HG02588 (cell line): Measurements from ENCODE around the gene GSE1.

Experiments
- ATAC-seq: cut with Tn5 transposase; IDR thresholded peaks from one replicate; pipeline ENCODE4 v1.9.1; 2021; ENCODE audit warnings: mild to moderate bottlenecking, moderate library complexity; ENCODE audit not compliant: unreplicated experiment

The GSE1 gene

DNA sequence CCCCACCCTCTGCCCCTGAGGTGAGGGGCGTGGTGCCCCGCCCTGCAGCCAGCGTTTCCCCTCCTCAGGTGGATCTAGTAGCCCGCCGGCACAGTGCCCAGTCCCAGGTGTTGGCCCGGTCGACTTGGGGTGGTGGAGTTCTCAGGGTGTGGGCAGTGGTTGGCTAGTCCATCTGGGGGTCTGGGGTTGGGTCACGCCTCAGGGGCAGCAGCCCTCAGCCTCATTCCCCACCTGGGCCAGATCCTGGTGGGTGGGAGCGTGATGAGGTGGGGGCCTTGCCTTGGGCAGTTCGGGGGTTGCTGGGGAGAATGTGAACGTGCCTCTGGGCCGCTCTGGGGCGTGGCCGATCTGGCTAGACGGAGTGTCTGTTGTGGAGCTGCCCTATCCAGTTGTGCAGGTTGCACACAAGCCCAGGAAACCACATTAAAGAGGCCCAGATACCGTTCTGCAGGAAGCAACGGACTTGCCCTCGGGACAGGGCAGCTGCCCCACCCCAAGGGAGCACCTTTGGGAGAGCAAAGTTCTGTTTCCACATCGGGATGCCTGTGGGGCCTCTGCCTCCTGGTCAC, 32.0 kb downstream of the GSE1 start:
- ATAC-seq = no peak

DNA sequence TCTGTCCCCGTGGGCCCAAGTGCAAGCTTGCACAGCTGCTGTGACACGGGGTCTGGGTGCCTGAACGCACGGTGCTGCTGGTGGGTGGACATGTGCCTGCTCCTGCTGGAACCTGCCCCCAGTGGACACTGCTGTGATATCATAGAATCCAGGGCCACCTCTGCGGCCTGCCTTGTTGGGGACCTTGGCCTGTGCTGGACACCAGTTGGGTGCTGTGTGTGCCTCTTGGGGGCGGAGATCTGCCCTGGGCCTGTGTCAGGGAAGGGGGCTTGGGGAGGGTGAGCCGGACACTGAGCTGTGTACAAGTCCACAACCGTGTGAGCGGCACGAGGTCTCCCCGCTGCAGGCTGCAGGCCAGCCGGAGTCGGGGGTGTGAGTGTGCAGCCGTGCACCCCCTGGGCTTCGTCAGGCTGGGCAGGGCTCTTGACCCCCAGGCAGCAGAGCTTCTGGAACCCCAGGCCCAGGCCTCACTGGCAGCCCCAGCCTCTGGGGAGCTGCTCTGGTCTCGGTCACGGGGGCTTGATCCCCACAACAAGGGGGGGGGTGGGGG, 33.3 kb downstream of the GSE1 start:
- no peak for ATAC-seq

DNA sequence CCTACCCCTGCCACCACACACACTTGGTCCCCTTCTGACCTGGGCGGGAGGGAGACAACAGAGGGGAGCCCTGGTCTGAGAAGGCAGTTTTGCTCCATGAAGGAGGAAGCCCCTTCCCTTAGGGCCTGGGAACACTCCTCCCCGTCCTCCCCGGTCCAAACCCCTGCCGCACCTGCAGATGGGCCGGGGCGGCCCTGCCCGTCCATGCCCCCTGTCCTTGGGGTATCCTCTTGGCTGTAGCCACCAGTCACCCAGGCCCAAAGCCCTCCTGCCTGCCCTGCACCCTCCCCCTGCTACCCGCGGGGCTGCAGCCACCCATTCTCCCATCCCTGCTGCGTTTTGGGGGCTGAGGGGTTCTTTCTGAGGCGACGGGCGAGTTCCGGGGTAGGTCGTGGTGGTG, 33.9 kb downstream of the GSE1 start:
- no peak for ATAC-seq

DNA sequence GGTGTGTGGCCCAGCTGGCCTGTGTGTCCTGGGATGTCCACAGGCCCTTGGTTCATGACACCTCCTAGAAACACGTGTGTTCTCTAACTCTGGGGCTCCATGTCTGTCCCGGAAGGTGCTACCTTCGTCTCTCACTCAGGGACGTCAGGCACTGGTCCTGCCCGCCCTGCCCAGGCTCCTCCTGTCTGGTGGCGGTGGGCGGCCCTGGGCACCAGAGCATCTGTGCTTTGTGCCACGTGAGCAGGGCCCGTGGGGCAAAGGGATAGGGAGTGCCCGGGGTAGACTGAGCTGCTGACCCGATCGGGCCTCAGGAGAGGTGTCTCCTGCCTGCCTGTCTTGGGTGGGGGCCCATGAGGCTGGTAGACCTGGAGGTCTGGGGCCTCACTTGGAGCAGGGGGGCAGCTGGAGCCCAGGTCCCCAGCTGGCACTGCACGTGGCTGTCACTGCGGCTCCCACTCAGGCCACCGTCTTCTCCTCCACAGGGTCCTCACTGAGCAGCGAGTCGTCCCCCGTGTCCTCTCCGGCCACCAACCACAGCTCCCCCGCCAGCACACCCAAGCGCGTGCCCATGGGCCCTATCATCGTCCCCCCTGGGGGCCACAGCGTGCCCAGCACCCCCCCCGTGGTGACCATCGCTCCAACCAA, 35.1 kb downstream of the GSE1 start:
- no peak for ATAC-seq

DNA sequence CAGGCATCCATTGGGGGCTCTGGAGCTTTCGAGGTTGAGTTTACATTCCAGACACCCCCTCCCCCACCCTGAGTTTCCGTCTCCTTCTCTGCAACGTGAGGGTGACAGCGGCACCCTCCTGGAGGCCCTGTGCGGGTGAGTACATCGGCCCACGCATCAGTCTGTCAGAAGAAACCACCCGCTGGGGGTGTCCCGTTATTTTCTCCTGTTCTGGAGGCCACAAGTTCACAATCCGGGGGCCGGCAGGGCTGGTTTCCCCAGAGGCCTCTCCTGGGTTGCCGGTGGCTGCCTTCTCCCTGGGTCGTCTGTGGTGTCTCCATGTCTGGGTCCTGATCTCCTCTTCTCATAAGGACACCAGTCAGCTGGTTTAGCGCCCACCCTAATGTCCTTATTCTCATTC, 35.7 kb downstream of the GSE1 start:
- no peak for ATAC-seq

DNA sequence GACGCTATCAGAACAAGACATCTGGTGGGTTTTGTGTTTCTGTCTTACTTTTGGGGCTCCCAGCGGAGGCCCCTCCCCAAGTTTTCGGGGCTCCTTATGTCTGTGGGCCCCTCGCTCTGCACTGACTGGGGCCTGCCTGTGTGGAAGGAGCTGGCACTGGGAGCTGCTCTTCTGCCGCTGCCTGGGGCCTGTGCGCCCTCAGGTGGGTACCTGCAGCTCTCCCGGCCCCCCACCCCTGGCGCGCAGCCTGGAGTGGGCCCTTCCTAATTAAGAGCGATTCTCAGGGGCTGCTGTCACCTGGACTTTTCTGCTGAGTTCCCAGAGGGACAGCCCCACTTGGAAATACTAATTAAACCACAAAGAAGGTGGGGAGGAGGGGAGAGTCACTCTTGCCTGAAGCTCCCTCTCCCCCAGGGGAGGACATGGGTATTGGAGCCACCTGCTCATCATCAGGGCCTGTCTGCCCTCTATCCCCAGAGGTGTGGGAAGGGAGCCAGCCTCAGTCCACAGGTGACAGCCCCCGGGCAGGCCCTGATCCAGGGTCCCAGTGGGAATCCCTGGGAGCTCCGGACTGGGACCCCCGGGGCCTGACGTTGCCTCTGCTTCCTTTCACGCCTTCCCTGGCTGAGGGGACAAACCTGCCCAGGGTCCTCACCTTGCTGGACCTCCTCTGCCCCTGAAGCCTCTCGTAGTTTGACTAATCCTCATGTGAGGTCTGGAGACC, 36.5 kb downstream of the GSE1 start:
- no peak for ATAC-seq

DNA sequence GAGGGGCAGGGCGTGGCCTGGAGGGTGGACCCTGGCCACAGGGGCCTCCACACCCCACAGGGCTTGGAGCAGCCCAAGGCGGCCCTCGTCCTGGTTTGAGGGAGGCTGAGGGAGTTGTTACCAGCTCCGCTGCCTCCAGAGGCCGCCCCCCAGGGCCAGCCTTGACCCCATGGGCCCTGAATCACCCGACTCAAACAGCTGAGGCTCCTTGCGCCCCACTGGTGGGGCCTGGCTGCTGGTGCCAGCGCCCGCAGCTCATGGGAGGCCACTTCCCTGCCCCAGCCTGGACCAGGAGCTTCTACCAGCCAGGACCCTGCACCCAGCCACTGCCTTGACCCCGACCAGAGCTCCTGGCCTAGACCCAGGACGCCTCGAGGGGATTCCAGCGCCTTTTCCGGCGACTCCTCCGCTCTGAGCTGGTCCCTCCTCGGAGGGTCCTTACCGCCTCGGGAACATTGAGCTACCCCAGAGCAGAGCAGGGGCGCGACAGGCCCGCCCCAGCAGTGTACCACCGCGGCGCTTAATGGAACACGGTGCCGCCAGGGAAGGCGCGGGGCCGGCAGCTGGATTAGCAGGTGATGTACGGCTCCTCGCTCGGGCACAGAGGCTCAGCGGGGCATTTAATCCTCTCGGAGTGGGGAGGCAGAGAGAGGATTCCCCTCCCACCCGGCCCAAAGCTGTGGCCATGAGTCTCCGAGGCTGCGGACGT, 37.2 kb downstream of the GSE1 start:
- ATAC-seq = no peak

DNA sequence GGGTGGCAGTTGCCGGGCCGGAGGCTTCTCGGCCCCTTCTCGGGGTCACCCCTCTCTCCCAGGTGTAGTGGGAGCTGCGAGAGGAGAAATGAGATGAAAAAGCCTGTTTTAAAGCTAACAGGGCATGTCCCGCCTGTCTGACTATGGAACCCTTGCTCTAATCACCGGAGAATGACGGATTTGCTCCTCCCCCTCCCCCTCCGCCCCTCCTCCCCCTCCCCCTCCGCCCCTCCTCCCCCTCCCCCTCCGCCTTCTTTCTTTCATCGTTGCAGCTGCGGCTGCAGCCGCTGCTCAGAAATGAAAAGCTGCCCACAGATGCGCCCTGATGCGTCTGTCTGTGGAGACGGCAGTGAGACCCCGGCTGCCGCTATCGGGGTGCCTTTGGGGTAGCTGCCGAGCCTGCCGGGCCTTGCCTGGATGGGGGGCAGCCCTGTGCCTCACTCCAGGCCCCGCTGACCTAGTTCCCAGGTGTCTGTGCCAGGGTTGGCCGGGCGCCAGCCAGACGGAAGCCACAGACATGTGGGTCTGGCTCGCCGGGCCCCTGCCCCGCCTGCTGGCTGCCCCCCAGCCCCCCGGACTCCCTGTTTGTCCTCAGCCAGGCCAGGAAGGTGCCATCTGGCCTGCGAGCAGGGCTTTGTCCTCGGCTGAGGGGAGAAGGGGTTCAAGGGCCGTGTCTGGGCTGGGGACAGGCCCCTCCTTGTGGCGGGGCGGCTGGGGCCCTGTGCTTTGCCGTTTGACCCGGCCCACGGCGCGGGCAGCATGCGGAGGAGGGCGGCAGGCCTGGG, 37.9 kb downstream of the GSE1 start:
- ATAC-seq = no peak

DNA sequence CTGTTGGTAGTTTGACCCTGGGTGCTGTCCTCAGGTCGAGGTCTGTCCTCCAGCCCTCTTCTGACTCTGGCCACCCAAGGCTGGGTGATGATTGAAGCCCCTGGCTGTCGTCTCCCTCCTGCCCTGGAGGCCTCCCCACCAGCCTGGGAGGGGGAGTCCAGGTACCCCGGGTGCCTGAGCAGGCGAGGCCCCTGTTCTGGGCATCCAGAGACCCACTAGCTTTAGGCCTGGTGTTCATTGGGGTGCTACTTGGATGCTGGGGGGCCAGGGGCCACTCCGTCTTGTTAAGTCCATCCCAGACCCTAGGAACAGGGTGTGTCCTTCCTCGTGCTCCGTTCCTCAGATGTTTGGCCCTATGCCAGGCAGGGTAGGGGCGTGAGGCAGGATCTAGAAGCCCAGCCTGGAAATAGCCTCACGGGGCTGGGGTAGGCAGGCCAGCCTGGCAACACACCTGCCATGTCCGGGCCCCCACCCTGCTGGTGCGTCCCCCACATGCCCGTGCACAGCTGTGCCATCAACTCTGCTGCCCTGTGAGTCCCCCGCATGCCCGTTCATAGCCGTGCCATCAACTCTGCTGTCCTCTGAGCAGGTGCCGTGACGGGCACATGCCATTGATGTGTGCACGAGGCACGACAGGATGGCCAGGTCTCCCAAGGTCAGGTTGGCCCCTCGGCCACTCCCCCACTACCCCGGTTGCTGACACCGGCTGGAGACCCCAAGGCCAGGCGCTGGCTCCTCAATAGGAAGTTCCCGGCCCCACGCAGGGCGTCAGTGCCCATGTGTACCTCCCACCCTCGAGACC, 38.7 kb downstream of the GSE1 start:
- no peak for ATAC-seq

DNA sequence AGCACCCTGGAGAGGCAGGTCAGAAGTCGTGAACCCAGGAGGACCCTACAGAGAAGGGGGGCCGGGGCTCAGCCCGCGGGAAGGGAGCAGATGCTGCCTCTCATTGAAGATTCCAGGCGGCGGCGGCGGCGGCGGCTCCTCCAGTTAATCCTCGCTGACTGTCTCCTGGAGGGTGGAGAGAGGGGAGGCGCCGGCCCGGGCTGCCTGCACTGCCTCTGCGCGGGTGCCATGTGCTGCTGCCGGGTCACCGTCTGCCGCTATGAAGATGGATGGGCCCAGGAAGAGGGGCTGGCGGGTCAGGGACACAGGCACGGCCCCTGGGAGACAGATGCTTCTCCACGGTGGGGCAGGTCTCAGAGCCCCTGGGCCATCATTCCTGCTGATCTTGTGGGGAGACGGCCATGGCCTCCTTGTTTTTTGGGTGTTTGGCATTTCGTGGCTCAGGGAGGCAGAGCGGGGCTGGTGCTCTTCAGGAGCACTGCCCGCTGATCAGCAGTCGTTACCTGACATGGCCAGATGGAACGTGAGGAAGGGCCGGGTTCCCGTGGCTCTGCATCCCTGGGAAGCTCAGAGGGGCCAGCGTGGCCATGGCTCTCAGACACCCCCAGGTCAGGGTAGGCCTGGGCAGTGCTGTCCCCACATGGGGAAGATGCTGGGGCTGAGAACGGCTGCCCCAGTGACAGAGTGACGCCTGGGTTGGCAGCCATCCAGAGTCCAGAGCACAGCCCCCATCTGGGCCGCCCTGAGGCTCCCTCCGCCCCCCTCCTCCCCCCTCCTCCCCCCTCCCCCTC, 39.5 kb downstream of the GSE1 start:
- ATAC-seq = no peak

DNA sequence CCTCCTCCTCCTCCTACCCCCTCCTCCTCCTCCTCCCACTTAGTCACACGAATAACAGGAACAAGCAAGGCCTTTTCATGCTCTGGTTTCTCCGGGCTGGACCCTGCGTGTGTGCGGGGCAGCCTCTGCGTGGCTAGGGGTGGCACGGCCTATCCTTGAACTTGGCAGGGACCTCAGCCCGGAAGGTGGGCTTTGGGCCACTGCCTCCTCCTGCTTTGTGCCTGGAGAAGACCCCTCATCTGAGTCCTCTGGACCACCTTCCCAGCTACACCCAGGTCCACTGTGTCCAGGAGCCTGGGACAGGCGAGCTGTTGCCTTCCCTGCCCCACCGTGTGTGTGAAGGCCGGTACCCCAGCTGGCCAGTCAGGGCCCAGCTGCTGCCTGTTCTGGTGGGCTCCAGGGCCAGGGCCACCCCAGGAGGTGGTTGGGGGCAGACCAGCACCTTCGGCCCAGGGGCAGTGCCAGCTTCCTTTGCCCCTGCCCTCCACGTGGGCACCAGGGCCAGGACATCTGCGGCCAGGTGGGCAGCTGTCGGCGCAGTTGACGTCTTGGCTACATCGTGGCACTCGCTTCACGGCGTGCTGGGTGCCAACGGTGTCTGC, 40.3 kb downstream of the GSE1 start:
- no peak for ATAC-seq

DNA sequence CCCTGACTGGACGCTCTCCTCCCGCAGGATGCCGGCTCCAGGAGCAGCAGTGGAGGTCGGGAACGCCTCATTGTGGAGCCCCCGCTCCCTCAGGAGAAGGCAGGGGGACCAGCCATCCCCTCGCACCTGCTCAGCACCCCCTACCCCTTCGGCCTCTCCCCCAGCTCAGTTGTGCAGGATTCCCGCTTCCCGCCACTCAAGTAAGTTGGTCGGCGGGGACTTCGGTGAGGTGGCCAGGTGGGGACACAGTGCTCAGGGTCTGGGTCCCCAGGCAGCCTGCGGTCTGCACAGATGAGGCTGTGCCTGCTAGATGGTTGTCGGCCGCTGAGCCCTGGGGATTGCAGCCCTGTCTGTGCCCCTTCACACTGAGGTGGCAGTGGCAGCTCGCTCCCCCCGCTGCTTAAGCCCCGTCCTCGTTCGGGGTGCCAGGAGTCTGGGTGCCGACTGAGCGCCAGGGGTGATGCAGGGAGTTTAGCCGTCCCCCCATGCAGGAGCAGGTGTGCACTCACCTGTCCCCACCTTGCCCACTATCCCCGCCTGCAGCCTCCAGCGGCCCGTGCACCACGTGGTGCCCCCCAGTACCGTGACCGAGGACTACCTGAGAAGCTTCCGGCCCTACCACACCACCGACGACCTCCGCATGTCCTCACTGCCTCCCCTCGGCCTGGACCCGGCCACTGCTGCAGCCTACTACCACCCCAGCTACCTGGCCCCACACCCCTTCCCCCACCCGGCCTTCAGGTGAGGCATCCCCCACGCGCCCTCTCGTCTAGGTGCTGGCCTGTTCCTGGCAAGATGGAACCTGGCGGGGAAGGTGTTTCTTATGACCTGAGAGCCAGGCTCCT, 41.4 kb downstream of the GSE1 start:
- no peak for ATAC-seq

DNA sequence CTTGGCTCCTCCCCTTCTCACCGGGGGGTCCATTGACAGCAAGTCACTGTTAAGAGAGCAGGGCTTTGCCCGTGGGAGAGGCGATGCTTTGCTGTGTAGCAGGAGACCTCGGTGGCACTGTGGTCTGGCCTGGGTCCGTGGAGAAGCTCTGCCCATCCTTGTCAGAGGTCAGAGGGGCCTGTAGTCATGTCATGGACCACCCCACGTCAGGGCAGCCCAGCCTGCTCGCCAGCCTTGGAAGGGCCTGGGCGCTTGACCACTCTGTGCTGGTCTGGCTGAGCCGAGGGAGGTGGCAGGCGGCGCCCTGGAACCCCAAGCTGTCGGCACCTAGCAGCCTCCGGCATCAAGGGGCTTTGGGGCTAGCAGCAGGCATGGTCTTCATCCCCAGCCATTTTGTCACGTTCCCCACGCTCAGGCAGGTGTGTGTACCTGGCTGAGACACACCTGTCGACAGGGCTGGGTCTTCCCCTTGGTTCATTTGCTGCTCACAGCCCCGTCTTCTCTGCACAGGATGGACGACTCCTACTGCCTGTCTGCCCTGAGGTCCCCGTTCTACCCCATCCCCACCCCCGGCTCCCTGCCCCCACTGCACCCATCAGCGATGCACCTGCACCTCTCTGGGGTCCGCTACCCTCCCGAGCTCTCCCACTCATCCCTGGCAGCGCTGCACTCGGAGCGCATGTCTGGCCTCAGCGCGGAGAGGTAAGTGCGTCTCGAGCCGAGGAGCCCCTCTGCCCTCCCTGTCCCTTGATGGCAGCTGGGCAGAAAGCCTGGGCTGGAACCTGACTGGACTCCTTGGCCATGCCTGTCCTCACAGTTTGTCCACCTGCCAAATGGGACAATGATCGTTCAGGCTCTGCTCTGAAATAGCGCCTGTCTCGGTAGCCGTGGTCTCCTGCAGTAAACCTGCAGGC, 42.4 kb downstream of the GSE1 start:
- no peak for ATAC-seq

DNA sequence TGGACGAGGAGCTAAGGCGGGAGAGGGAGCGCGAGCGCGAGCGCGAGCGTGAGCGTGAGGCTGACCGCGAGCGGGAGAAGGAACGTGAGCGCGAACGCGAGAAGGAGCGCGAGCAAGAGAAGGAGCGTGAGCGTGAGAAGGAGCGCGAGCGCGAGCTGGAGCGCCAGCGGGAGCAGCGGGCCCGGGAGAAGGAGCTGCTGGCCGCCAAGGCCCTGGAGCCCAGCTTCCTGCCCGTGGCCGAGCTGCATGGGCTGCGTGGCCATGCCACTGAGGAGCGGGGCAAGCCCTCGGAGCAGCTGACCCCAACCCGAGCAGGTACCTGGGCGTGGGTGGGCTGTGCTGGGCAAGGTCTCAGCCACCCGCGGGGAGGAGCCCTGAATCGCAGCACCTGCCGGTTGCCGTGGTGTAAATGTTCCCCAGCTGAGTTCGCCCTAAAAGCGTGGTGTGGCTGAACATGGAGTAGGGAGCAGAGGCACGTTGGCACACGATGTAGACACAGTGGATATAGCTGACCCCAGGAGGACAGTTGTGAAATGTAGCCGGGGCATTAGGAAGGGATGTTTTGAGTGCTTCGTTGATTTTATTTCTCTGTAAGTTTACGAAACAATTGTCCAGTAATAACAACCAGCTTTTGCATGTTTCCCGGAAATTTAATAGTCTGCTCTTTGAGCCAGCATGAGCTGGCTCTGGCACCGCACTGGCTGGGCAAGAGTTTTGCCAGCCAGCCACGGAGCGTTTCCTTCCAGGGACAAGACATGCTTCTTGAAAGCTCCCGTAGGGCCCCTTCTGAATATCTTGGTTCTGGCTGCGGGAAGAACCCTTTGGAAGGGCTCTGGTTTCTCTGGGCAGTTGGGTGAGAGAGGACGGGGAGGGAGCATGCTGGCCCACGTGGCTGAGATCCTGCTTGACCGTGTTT, 43.5 kb downstream of the GSE1 start:
- no peak for ATAC-seq

DNA sequence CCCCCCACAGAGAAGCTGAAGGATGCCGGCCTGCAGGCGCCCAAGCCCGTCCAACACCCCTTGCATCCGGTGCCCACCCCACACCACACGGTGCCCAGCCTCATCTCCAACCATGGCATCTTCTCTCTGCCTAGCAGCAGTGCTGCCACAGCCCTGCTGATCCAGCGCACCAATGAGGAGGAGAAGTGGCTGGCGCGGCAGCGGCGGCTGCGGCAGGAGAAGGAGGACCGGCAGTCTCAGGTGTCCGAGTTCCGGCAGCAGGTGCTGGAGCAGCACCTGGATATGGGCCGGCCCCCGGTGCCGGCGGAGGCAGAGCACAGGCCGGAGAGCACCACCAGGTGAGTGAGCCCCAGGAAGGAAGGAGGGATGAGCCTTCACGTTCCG, 44.1 kb downstream of the GSE1 start:
- ATAC-seq = no peak

DNA sequence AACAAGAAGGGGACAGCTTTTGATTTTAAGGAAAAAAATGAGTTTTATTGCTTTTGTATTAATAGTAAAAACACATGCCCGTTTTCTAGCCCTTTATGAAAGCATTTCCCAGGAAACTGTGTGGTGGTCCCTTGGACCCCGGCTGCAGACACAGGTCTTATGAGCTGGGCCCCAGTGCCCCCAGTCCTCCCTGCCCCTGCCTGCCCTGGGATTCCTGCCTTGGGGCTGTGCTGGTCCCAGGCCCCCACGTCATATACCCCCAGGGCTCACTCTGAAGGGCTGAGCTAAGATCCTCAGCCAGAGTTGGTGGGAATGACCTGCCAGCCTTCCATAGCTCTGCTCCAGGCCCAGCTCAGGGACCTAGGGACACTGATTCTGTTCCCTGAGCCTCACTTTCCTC, 44.9 kb downstream of the GSE1 start:
- no peak for ATAC-seq
